Measurements from ENCODE around the gene KCNG1. TPM values are rescaled to one million over a fixed set of nuclear protein-coding genes. Genes with fewer than 3 reads are reported as not detected.

The KCNG1 gene
- 1 to 10 TPM; 4.9 to 6.2 TPM for total RNA-seq

- Histone ChIP-seq H3K9me3 (no peaks in the 10 kb centered on the region), H3K36me3 (replicated peaks in 1 of 2; ENCODE audit: insufficient read depth in 1 of 2, low read depth in 2 of 2) (no peaks in the 10 kb centered on the region), H3K27ac (peak within 1 kb of the TSS in 3 of 4 donors; percentile 44 to 77 (median 65)), H3K4me3 (peak within 1 kb of the TSS; percentile 16 to 48), H3K4me1 (peaks cover 17% of the 10 kb centered on the region), H3K27me3 (peaks cover 0 to 8% of the 10 kb centered on the region in 2 donors)
- TF ChIP-seq, protein P1, sequence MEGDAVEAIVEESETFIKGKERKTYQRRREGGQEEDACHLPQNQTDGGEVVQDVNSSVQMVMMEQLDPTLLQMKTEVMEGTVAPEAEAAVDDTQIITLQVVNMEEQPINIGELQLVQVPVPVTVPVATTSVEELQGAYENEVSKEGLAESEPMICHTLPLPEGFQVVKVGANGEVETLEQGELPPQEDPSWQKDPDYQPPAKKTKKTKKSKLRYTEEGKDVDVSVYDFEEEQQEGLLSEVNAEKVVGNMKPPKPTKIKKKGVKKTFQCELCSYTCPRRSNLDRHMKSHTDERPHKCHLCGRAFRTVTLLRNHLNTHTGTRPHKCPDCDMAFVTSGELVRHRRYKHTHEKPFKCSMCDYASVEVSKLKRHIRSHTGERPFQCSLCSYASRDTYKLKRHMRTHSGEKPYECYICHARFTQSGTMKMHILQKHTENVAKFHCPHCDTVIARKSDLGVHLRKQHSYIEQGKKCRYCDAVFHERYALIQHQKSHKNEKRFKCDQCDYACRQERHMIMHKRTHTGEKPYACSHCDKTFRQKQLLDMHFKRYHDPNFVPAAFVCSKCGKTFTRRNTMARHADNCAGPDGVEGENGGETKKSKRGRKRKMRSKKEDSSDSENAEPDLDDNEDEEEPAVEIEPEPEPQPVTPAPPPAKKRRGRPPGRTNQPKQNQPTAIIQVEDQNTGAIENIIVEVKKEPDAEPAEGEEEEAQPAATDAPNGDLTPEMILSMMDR (IDR thresholded peaks at IDR 0.05) = no peak
- peak; percentile 37 to 65 (median 64) for TF ChIP-seq POLR2A (IDR thresholded peaks at IDR 0.05)
- ATAC-seq (peak; percentile 94), DNase-seq (peak; percentile 70 to 77 (median 71))
- WGBS, 2 donors = 2% methylated on average over 76 of the region's 108 CpGs; no CpG with 5 or more reads in 1 of the 2 donors
- intact Hi-C loops (cut with DNase I) = no loop called here
Measured at GRCh38 chr20:51022803-51023616, at the start of gene KCNG1. Gene KCNG1 (minus strand): TSS chr20:51023107. CDS start chr20:51010338, 12,769 bp downstream.

GRCh38 chr20:51070621-51071020 lies 47.7 kb upstream of the KCNG1 start:
- H3K27ac ChIP-seq = no peak overlapping the region
- H3K9me3 ChIP-seq = peaks cover 0 to 5% (median 0%) of the 10 kb centered on the region in 3 donors
- no peaks in the 10 kb centered on the region for H3K4me1 ChIP-seq
- DNase-seq (no peak), ATAC-seq (no peak)
- intact Hi-C loops (cut with DNase I) = no loop called here
- no peak overlapping the region for H3K4me3 ChIP-seq
- no peak for TF ChIP-seq POLR2A (IDR thresholded peaks at IDR 0.05)
- TF ChIP-seq, protein P1 (IDR thresholded peaks at IDR 0.05) = no peak
- no peaks in the 10 kb centered on the region for H3K36me3 ChIP-seq (replicated peaks in 1 of 2; ENCODE audit: insufficient read depth in 1 of 2, low read depth in 2 of 2)
- WGBS, 2 donors = 57 to 68% methylated on average over 4 of the region's 4 CpGs
- H3K27me3 ChIP-seq = no peaks in the 10 kb centered on the region

- TF ChIP-seq, protein P1 (IDR thresholded peaks at IDR 0.05) = no peak
- TF ChIP-seq POLR2A (IDR thresholded peaks at IDR 0.05) = no peak
- Histone ChIP-seq H3K36me3 (replicated peaks in 1 of 2; ENCODE audit: insufficient read depth in 1 of 2, low read depth in 2 of 2) (no peaks in the 10 kb centered on the region), H3K27ac (no peak overlapping the region), H3K4me3 (no peak overlapping the region), H3K4me1 (no peaks in the 10 kb centered on the region), H3K9me3 (no peaks in the 10 kb centered on the region), H3K27me3 (no peaks in the 10 kb centered on the region)
- WGBS, 2 donors = 24 to 41% methylated on average over 5 of the region's 5 CpGs
- intact Hi-C loops (cut with DNase I) = no loop called here
- no peak for DNase-seq
- no peak for ATAC-seq
Measured at GRCh38 chr20:51067792-51068191, 44.9 kb upstream of the KCNG1 start.

- H3K36me3 ChIP-seq (replicated peaks in 1 of 2; ENCODE audit: insufficient read depth in 1 of 2, low read depth in 2 of 2) = no peaks in the 10 kb centered on the region
- intact Hi-C loops (cut with DNase I) = no loop called here
- no peaks in the 10 kb centered on the region for H3K4me1 ChIP-seq
- no peaks in the 10 kb centered on the region for H3K9me3 ChIP-seq
- no peak overlapping the region for H3K4me3 ChIP-seq
- no peak for DNase-seq
- H3K27ac ChIP-seq = no peak overlapping the region
- ATAC-seq = no peak
- no peak for TF ChIP-seq POLR2A (IDR thresholded peaks at IDR 0.05)
- TF ChIP-seq, protein P1 (IDR thresholded peaks at IDR 0.05) = no peak
- H3K27me3 ChIP-seq = no peaks in the 10 kb centered on the region
- 49 to 59% methylated on average over 4 of the region's 4 CpGs for whole genome bisulfite sequencing, 2 donors
Measured at GRCh38 chr20:51065615-51066014, 42.7 kb upstream of the KCNG1 start.

All from body of pancreas (tissue), 4 donors.